ENCODE results near the gene NTNG1. TPM values are rescaled to one million over a fixed set of nuclear protein-coding genes. Genes with fewer than 3 reads are reported as not detected.

Gene NTNG1
- total RNA-seq, 1 donor from 2014 or later: 3.2 TPM

DNA sequence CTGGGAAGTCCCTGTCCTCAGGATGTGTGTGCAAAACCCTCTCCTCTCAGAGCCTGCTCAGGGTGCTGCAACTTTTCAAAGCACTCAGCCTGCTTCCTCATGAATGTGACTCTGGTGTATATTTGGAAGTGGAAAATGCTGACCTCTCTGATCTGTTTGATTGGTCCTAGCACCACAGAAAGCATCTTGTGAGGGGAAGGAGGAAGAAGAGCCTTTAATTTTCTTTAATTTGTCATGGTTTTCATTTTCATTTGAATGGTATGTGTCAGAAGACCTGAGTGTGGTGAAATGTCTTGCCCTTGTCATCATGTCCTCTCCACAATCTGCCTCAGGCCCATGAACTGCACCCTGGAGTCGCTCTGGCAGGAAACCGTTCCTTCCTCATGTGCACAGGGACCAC, 383.5 kb downstream of the NTNG1 start:
- TF ChIP-seq, protein P1, sequence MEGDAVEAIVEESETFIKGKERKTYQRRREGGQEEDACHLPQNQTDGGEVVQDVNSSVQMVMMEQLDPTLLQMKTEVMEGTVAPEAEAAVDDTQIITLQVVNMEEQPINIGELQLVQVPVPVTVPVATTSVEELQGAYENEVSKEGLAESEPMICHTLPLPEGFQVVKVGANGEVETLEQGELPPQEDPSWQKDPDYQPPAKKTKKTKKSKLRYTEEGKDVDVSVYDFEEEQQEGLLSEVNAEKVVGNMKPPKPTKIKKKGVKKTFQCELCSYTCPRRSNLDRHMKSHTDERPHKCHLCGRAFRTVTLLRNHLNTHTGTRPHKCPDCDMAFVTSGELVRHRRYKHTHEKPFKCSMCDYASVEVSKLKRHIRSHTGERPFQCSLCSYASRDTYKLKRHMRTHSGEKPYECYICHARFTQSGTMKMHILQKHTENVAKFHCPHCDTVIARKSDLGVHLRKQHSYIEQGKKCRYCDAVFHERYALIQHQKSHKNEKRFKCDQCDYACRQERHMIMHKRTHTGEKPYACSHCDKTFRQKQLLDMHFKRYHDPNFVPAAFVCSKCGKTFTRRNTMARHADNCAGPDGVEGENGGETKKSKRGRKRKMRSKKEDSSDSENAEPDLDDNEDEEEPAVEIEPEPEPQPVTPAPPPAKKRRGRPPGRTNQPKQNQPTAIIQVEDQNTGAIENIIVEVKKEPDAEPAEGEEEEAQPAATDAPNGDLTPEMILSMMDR (IDR thresholded peaks at IDR 0.05; ENCODE audit: unreplicated experiment): no peak
- Mint-ChIP-seq H3K36me3 (ENCODE audit: low read depth, unreplicated experiment) (no peaks in the 10 kb centered on the region), H3K27ac (ENCODE audit: unreplicated experiment) (no peak overlapping the region), H3K9me3 (ENCODE audit: unreplicated experiment) (no peaks in the 10 kb centered on the region), H3K27me3 (ENCODE audit: unreplicated experiment) (peaks cover 3% of the 10 kb centered on the region), H3K4me1 (ENCODE audit: unreplicated experiment) (peaks cover 9% of the 10 kb centered on the region), H3K4me3 (ENCODE audit: unreplicated experiment) (no peak overlapping the region)
- no peak for DNase-seq (ENCODE audit: low spot score)

DNA sequence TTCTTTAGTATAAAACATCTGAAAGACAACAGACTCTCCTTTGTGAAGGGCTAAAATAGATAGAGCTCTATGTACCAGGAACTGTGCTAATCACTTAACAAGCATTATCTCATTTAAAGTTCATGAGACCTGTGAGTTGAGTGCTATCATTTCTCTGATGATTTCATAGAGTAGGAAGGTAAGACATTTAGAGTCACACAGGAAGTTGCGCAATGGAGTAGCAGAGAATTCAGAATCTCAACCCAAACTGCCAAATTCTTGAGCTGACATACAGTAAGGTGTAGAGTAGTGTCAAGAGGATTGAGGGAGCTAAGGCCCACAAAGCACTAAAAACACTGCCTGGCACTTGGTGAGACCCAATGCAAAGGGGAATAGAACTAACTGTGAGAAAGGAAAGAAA, 384.3 kb downstream of the NTNG1 start:
- peaks cover 15% of the 10 kb centered on the region for H3K4me1 Mint-ChIP-seq (ENCODE audit: unreplicated experiment)
- no peak for DNase-seq (ENCODE audit: low spot score)
- TF ChIP-seq, protein P1 (IDR thresholded peaks at IDR 0.05; ENCODE audit: unreplicated experiment): no peak
- H3K4me3 Mint-ChIP-seq (ENCODE audit: unreplicated experiment): no peak overlapping the region
- H3K27me3 Mint-ChIP-seq (ENCODE audit: unreplicated experiment): peaks cover 3% of the 10 kb centered on the region
- H3K9me3 Mint-ChIP-seq (ENCODE audit: unreplicated experiment): no peaks in the 10 kb centered on the region
- no peaks in the 10 kb centered on the region for H3K36me3 Mint-ChIP-seq (ENCODE audit: low read depth, unreplicated experiment)
- no peak overlapping the region for H3K27ac Mint-ChIP-seq (ENCODE audit: unreplicated experiment)

DNA sequence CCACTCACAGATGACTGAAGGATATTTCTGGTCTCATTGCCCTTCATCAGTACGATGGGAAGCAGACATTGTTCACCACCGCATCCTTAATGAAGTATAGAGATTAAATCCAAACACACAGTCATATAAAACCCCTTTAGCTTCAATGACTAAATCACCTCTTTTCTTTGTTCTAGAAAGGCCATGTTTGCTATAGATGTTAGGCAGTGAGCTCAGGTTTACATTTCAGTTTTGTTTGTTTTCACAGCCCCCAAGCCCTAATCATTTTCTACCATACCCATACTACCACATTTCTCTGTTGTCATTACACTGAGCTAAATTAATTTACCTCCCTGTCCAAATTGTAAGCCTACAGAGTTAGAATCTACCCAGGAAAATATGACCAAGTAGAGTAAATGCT, 385.1 kb downstream of the NTNG1 start:
- peaks cover 21% of the 10 kb centered on the region for H3K4me1 Mint-ChIP-seq (ENCODE audit: unreplicated experiment)
- H3K27me3 Mint-ChIP-seq (ENCODE audit: unreplicated experiment): peaks cover 3% of the 10 kb centered on the region
- TF ChIP-seq, protein P1 (IDR thresholded peaks at IDR 0.05; ENCODE audit: unreplicated experiment): no peak
- no peaks in the 10 kb centered on the region for H3K9me3 Mint-ChIP-seq (ENCODE audit: unreplicated experiment)
- H3K27ac Mint-ChIP-seq (ENCODE audit: unreplicated experiment): no peak overlapping the region
- H3K36me3 Mint-ChIP-seq (ENCODE audit: low read depth, unreplicated experiment): no peaks in the 10 kb centered on the region
- no peak overlapping the region for H3K4me3 Mint-ChIP-seq (ENCODE audit: unreplicated experiment)
- DNase-seq (ENCODE audit: low spot score): no peak

DNA sequence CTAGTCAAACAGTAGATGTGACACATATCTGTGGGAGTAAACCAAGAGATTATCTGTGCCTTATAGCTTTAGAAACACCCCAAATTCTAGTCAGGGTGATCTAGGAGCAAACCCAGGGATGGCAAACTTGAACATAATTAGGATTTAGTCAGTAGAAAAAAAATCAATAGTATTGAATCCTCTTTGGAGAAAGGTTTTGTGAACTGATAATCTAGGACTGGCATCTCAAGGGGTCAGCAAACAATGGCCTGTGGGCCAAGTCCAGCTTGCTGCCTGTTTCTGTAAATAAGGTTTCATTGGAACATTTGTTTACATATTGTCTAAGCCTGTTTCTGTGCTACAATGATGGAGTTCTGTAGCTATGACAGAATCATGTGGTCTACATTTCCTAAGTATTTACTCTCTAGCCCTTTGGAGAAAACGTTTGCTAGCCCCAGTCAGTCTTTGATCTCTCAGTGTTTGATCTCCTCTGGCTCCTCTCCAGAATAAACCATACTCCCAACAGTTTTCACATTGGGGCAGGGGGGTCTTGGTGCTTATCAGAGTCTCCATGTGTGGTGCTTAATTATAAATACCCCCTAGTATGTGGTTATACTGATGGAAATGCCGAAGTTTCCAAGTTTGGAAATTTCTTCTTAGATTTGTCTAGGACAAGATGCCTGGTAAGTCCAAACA, 385.8 kb downstream of the NTNG1 start:
- H3K9me3 Mint-ChIP-seq (ENCODE audit: unreplicated experiment): no peaks in the 10 kb centered on the region
- peaks cover 27% of the 10 kb centered on the region for H3K4me1 Mint-ChIP-seq (ENCODE audit: unreplicated experiment)
- H3K36me3 Mint-ChIP-seq (ENCODE audit: low read depth, unreplicated experiment): no peaks in the 10 kb centered on the region
- no peak overlapping the region for H3K4me3 Mint-ChIP-seq (ENCODE audit: unreplicated experiment)
- H3K27ac Mint-ChIP-seq (ENCODE audit: unreplicated experiment): no peak overlapping the region
- H3K27me3 Mint-ChIP-seq (ENCODE audit: unreplicated experiment): peaks cover 3% of the 10 kb centered on the region
- no peak for DNase-seq (ENCODE audit: low spot score)
- TF ChIP-seq, protein P1 (IDR thresholded peaks at IDR 0.05; ENCODE audit: unreplicated experiment): no peak

DNA sequence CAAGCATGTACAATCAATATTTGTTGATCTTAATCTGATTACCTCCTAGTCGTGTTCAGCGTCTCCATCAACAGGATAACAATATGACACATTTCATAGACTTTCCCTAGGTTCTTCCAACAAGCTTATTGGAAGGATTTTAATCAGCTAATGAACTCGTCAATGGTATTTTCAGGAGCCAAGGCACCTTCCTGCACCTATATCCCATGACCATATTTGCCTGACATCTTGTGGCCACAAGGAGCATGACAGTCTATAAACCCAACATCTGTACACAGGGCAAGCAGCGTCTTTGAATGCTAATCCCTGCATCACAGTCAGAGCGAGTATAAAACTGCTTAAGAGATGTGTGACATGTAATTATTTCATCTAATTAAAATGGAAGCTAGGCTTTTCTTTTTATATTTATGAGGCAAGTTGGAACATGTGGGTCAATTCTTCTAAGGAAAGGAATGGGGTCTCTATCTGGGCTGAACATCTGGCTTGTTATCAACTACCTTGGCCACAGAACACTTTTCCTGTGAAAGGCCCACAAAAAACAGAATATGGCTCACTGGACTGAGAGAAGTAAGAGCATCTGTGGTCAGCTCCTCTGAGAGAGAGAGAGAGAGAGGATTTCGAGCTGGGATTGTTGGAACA, 388.8 kb downstream of the NTNG1 start:
- H3K27me3 Mint-ChIP-seq (ENCODE audit: unreplicated experiment): peaks cover under 1% of the 10 kb centered on the region
- H3K9me3 Mint-ChIP-seq (ENCODE audit: unreplicated experiment): no peaks in the 10 kb centered on the region
- peak; percentile 29 for DNase-seq (ENCODE audit: low spot score)
- H3K4me1 Mint-ChIP-seq (ENCODE audit: unreplicated experiment): peaks cover 43% of the 10 kb centered on the region
- H3K4me3 Mint-ChIP-seq (ENCODE audit: unreplicated experiment): no peak overlapping the region
- H3K36me3 Mint-ChIP-seq (ENCODE audit: low read depth, unreplicated experiment): no peaks in the 10 kb centered on the region
- TF ChIP-seq, protein P1 (IDR thresholded peaks at IDR 0.05; ENCODE audit: unreplicated experiment): peak; percentile 87
- H3K27ac Mint-ChIP-seq (ENCODE audit: unreplicated experiment): peak overlapping the region; percentile 4
